ENCODE measurements around the gene HNRNPA2B1.
"Not testable (repeated sequence)": the region's sequence is repeated elsewhere in the genome, so short reads cannot be mapped to it uniquely, and the experiment has no call there.

Gene HNRNPA2B1

DNA sequence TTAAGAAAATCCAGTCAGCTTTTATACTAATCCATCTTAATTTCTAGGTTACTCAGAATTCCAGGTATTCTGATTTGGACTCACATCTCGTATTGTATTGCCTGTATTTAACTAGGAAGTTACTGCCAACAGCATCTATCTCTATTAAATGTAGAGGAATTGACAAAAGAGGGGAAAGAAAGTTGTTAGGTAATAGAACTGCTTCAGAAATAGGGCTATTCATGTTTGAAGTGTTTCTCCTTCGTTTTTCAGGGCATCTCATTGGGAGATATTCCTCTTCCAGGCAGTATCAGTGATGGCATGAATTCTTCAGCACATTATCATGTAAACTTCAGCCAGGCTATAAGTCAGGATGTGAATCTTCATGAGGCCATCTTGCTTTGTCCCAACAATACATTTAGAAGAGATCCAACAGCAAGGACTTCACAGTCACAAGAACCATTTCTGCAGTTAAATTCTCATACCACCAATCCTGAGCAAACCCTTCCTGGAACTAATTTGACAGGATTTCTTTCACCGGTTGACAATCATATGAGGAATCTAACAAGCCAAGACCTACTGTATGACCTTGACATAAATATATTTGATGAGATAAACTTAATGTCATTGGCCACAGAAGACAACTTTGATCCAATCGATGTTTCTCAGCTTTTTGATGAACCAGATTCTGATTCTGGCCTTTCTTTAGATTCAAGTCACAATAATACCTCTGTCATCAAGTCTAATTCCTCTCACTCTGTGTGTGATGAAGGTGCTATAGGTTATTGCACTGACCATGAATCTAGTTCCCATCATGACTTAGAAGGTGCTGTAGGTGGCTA is 16.1 kb downstream of the HNRNPA2B1 start:
- H3K18ac ChIP-seq (ENCODE audit: low read length); H2BK5ac ChIP-seq (ENCODE audit: low read length); H3K79me1 ChIP-seq (ENCODE audit: low read length); H3K79me2 ChIP-seq (ENCODE audit: control insufficient read depth, insufficient read depth, low read length); DNase-seq; H3K23ac ChIP-seq (ENCODE audit: low read length); H3K27me3 ChIP-seq (ENCODE audit: insufficient read depth, low read length, poor library complexity); H4K5ac ChIP-seq (ENCODE audit: low read length); H2BK120ac ChIP-seq (ENCODE audit: low read depth, low read length); H3K9ac ChIP-seq (ENCODE audit: low read length); H3K4me2 ChIP-seq (ENCODE audit: low read length); H3K4me3 ChIP-seq (ENCODE audit: low read length); H2AK5ac ChIP-seq (ENCODE audit: low read length); H3K27ac ChIP-seq (ENCODE audit: low read depth, low read length); H3K4me1 ChIP-seq (ENCODE audit: control insufficient read depth, low read depth, low read length); H4K8ac ChIP-seq (ENCODE audit: low read depth, low read length); H3K56ac ChIP-seq (ENCODE audit: low read length); H2BK15ac ChIP-seq (replicated peaks; ENCODE audit: low read depth); H3K4ac ChIP-seq (ENCODE audit: low read depth, low read length); H3K36me3 ChIP-seq (ENCODE audit: control insufficient read depth, insufficient read depth, low read length): not testable (repeated sequence)
- no CpG with 5 or more reads among the region's 4 CpGs for WGBS (ENCODE audit: extremely low coverage, insufficient coverage, low lambda C conversion rate)

DNA sequence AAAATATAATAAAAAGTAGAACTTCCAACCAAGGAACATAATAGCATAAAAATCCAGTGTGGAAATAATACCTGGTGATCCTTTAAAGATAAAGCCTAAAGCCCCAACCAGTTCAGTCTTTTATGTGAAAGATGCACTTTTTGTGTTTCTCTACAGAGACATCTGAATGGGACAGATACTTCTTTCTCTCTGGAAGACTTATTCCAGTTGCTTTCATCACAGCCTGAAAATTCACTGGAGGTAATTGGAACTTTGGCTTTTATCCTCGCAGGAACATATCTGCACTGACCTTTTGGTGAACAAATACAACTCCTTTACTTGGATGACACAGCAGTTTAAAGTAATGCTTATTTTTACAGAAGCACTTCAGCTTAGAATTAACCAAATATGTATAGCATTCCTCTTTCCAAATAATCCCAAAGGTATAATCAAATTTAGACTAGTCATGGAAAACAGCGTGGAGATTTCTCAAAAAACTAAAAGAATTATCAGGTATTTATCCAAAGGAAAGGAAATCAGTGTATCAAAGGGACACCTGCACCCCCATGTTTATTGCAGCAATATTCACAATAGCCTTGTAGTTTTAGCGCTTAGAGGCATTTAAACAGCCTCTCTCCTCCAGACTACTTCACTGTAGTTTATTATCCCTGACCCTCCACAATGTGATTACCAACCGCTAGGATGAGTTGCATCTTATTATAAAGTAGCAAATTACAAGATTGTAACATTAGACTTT is 16.8 kb downstream of the HNRNPA2B1 start:
- no peak overlapping the region for H2BK120ac ChIP-seq (ENCODE audit: low read depth, low read length)

DNA sequence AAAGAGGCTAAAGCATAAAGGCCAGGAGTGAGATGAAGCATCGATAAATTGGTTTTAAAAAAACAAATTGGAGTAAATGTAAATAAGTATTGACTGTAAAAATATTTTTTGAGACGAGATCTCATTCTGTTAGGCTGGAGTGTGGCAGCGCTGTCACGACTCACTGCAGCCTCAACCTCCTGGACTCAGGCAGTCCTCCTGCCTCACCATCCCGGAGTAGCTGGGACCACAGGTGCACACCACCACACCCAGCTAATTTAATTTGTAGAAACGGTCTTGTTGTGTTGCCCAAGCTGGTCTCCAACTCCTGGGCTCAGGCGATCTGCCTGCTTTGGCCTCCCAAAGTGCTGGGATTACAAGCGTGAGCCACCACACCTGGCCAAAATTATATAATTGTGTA is 17.8 kb downstream of the HNRNPA2B1 start:
- Histone ChIP-seq H3K4me2 (ENCODE audit: low read length) (no peak overlapping the region), H4K8ac (ENCODE audit: low read depth, low read length) (no peak overlapping the region), H3K79me1 (ENCODE audit: low read length) (no peaks in the 10 kb centered on the region), H2BK120ac (ENCODE audit: low read depth, low read length) (no peak overlapping the region), H3K23ac (ENCODE audit: low read length) (no peak overlapping the region), H3K79me2 (ENCODE audit: control insufficient read depth, insufficient read depth, low read length) (no peaks in the 10 kb centered on the region), H3K4ac (ENCODE audit: low read depth, low read length) (no peak overlapping the region), H2BK5ac (ENCODE audit: low read length) (no peak overlapping the region), H3K36me3 (ENCODE audit: control insufficient read depth, insufficient read depth, low read length) (no peaks in the 10 kb centered on the region), H3K27ac (ENCODE audit: low read depth, low read length) (no peak overlapping the region), H3K27me3 (ENCODE audit: insufficient read depth, low read length, poor library complexity) (no peaks in the 10 kb centered on the region), H3K56ac (ENCODE audit: low read length) (no peak overlapping the region), H2BK15ac (replicated peaks; ENCODE audit: low read depth) (no peak overlapping the region), H3K9ac (ENCODE audit: low read length) (no peak overlapping the region), H2AK5ac (ENCODE audit: low read length) (no peak overlapping the region), H3K18ac (ENCODE audit: low read length) (no peak overlapping the region), H4K5ac (ENCODE audit: low read length) (no peak overlapping the region), H3K4me3 (ENCODE audit: low read length) (no peak overlapping the region), H3K4me1 (ENCODE audit: control insufficient read depth, low read depth, low read length) (no peaks in the 10 kb centered on the region)
- no CpG with 5 or more reads among the region's 8 CpGs for WGBS (ENCODE audit: extremely low coverage, insufficient coverage, low lambda C conversion rate)
- no peak for DNase-seq

More for the DNA sequence above, 16.8 kb downstream of the HNRNPA2B1 start:
- Histone ChIP-seq H3K4me3 (ENCODE audit: low read length) (no peak overlapping the region), H3K27me3 (ENCODE audit: insufficient read depth, low read length, poor library complexity) (no peaks in the 10 kb centered on the region), H4K8ac (ENCODE audit: low read depth, low read length) (no peak overlapping the region), H3K56ac (ENCODE audit: low read length) (no peak overlapping the region), H2BK5ac (ENCODE audit: low read length) (no peak overlapping the region), H3K23ac (ENCODE audit: low read length) (no peak overlapping the region), H3K4me2 (ENCODE audit: low read length) (no peak overlapping the region), H3K4me1 (ENCODE audit: control insufficient read depth, low read depth, low read length) (no peaks in the 10 kb centered on the region), H3K27ac (ENCODE audit: low read depth, low read length) (no peak overlapping the region), H3K4ac (ENCODE audit: low read depth, low read length) (no peak overlapping the region), H3K79me1 (ENCODE audit: low read length) (no peaks in the 10 kb centered on the region), H2BK15ac (replicated peaks; ENCODE audit: low read depth) (no peak overlapping the region), H3K9ac (ENCODE audit: low read length) (no peak overlapping the region), H2AK5ac (ENCODE audit: low read length) (no peak overlapping the region), H3K36me3 (ENCODE audit: control insufficient read depth, insufficient read depth, low read length) (no peaks in the 10 kb centered on the region), H4K5ac (ENCODE audit: low read length) (no peak overlapping the region), H3K18ac (ENCODE audit: low read length) (no peak overlapping the region), H3K79me2 (ENCODE audit: control insufficient read depth, insufficient read depth, low read length) (no peaks in the 10 kb centered on the region)
- no peak for DNase-seq
- no CpG with 5 or more reads among the region's 4 CpGs for WGBS (ENCODE audit: extremely low coverage, insufficient coverage, low lambda C conversion rate)

DNA sequence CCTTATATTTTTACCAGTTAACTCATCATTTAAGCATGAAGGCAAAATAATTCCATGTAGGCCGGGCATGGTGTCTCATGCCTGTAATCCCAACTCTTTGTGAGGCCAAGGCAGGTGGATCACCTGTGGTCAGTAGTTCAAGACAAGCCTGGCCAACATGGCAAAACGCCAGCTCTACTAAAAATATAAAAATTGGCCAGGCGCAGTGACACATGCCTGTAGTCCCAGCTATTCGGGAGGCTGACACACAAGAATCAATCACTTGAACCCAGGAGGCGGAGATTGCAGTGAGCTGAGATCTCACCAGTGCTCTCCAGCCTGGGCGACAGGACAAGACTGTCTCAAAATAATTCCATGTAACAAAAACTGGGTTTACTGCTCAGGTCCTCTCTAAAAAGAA is 18.3 kb downstream of the HNRNPA2B1 start:
- H3K56ac ChIP-seq (ENCODE audit: low read length), result no peak overlapping the region
- H4K5ac ChIP-seq (ENCODE audit: low read length), result no peak overlapping the region
- H2BK15ac ChIP-seq (replicated peaks; ENCODE audit: low read depth), result no peak overlapping the region
- no peaks in the 10 kb centered on the region for H3K79me1 ChIP-seq (ENCODE audit: low read length)
- H3K4me2 ChIP-seq (ENCODE audit: low read length), result no peak overlapping the region
- WGBS (ENCODE audit: extremely low coverage, insufficient coverage, low lambda C conversion rate), result no CpG with 5 or more reads among the region's 6 CpGs
- H3K4me3 ChIP-seq (ENCODE audit: low read length), result no peak overlapping the region
- H4K8ac ChIP-seq (ENCODE audit: low read depth, low read length), result no peak overlapping the region
- no peaks in the 10 kb centered on the region for H3K4me1 ChIP-seq (ENCODE audit: control insufficient read depth, low read depth, low read length)
- H3K27me3 ChIP-seq (ENCODE audit: insufficient read depth, low read length, poor library complexity), result no peaks in the 10 kb centered on the region
- H3K9ac ChIP-seq (ENCODE audit: low read length), result no peak overlapping the region
- no peak overlapping the region for H3K27ac ChIP-seq (ENCODE audit: low read depth, low read length)
- H2AK5ac ChIP-seq (ENCODE audit: low read length), result no peak overlapping the region
- no peak overlapping the region for H3K4ac ChIP-seq (ENCODE audit: low read depth, low read length)
- no peak overlapping the region for H2BK120ac ChIP-seq (ENCODE audit: low read depth, low read length)
- H3K36me3 ChIP-seq (ENCODE audit: control insufficient read depth, insufficient read depth, low read length), result no peaks in the 10 kb centered on the region
- H3K23ac ChIP-seq (ENCODE audit: low read length), result no peak overlapping the region
- H3K18ac ChIP-seq (ENCODE audit: low read length), result no peak overlapping the region
- H2BK5ac ChIP-seq (ENCODE audit: low read length), result no peak overlapping the region
- no peak for DNase-seq
- H3K79me2 ChIP-seq (ENCODE audit: control insufficient read depth, insufficient read depth, low read length), result no peaks in the 10 kb centered on the region

DNA sequence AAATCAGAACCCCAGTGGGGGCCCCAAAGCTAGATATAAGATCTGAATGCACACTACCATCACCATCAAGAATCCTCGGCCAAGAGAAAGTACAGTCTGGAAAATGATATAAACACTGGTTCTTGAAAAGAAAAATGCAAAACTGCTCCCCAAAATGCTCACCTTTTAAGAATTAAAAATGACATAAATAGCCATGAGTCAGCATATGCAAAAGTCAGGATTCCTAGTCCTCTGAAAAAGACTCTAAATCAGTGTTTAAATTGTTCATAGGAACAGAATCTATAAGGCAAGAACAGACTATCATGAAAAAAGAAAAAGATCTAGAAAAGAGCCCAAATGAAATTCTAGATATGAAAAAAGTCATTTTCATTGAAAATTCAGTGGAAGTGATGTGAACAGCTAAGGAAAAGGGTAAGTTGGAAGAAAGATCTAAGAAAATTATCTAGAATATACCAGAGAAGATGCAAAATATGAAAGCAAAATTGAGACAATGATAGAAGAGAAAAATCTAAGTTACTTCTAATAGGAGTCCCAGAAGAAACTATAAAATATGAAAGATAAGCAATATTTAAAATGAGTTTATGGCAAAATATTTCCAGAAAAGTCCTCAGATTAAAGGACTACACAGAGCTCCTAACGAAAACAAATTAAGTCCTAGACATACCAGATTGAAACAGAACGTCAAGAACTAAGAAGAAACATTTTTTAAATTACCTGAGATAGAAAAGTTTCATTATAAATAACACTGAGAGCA is 18.9 kb downstream of the HNRNPA2B1 start:
- Histone ChIP-seq H2BK5ac (ENCODE audit: low read length) (no peak overlapping the region), H3K18ac (ENCODE audit: low read length) (no peak overlapping the region), H3K56ac (ENCODE audit: low read length) (no peak overlapping the region), H3K36me3 (ENCODE audit: control insufficient read depth, insufficient read depth, low read length) (no peaks in the 10 kb centered on the region), H2BK120ac (ENCODE audit: low read depth, low read length) (no peak overlapping the region), H4K8ac (ENCODE audit: low read depth, low read length) (no peak overlapping the region), H2BK15ac (replicated peaks; ENCODE audit: low read depth) (no peak overlapping the region), H3K79me2 (ENCODE audit: control insufficient read depth, insufficient read depth, low read length) (no peaks in the 10 kb centered on the region), H3K4me2 (ENCODE audit: low read length) (no peak overlapping the region), H3K27me3 (ENCODE audit: insufficient read depth, low read length, poor library complexity) (no peaks in the 10 kb centered on the region), H2AK5ac (ENCODE audit: low read length) (no peak overlapping the region), H3K27ac (ENCODE audit: low read depth, low read length) (no peak overlapping the region), H3K23ac (ENCODE audit: low read length) (no peak overlapping the region), H4K5ac (ENCODE audit: low read length) (no peak overlapping the region), H3K4me1 (ENCODE audit: control insufficient read depth, low read depth, low read length) (no peaks in the 10 kb centered on the region), H3K9ac (ENCODE audit: low read length) (no peak overlapping the region), H3K4me3 (ENCODE audit: low read length) (no peak overlapping the region), H3K4ac (ENCODE audit: low read depth, low read length) (no peak overlapping the region), H3K79me1 (ENCODE audit: low read length) (no peaks in the 10 kb centered on the region)
- no peak for DNase-seq
- no CpG with 5 or more reads among the region's 3 CpGs for WGBS (ENCODE audit: extremely low coverage, insufficient coverage, low lambda C conversion rate)
